Right lobe of liver (tissue), 6 donors: ENCODE data around the gene RPL19. TPM values are rescaled to one million over a fixed set of nuclear protein-coding genes. Genes with fewer than 3 reads are reported as not detected.
A peak's percentile ranks its signal among the peaks of the same experiment; 100 is the strongest.

Experiments
- ATAC-seq, 4 donors: fragments of 200-7000 bp; cut with Tn5 transposase; one replicate each; pipeline ENCODE4 v1.9.1; 2020; ENCODE audit warnings: mild to moderate bottlenecking in 4 of 4, moderate library complexity in 4 of 4
- DNase-seq, 3 donors: peaks; one replicate each; pipeline ENCODE4 v3.0.0-alpha.2; 2020
- H3K27ac ChIP-seq, 3 donors: fragments of 200-600 bp; one replicate each; pipeline ENCODE4 v1.8.0; 2022
- H3K27me3 ChIP-seq, 2 donors: fragments of 200-600 bp; one replicate each; pipeline ENCODE4 v1.8.0; 2022
- H3K36me3 ChIP-seq, 4 donors: fragments of 200-600 bp; sonication (generic) in 1 of 4; one replicate each; pipeline versions ENCODE4 v1.5.1 to v1.8.0; 2017 to 2022; ENCODE audit warnings: control low read depth in 1 of 4
- H3K4me1 ChIP-seq, 4 donors: fragments of 200-600 bp; sonication (generic) in 1 of 4; one replicate each; pipeline versions ENCODE4 v1.5.1 to v1.8.0; 2017 to 2022; ENCODE audit warnings: control low read depth in 1 of 4
- H3K4me3 ChIP-seq, 3 donors: fragments of 200-600 bp; one replicate each; pipeline ENCODE4 v1.8.0; 2022
- H3K9me3 ChIP-seq, 4 donors: fragments of 200-600 bp; sonication (generic) in 1 of 4; one replicate each; pipeline versions ENCODE4 v1.5.1 to v1.8.0; 2017 to 2022; ENCODE audit warnings: control low read depth in 1 of 4
- POLR2A ChIP-seq: fragments of 450-650 bp; IDR thresholded peaks from one replicate; pipeline ENCODE4 v1.6.1; 2017; ENCODE audit warnings: antibody characterized with exemption, mild to moderate bottlenecking
- WGBS: methylation state at CpG from one replicate; pipeline ENCODE4 v1.1.6; 2018; ENCODE audit warnings: low coverage, low lambda C conversion rate; ENCODE audit not compliant: insufficient coverage; ENCODE audit errors: missing lambda C conversion rate; 5-methylcytosine and 5-hydroxymethylcytosine counted together
- intact Hi-C, 2 donors: fragments of 100-400 bp; cut with DNase I; formaldehyde crosslinking; loops; one replicate each; pipeline versions ENCODE4 v1.11.2 to v1.14.1; 2022
- total RNA-seq, 6 experiments: library from RNA; depleted of rRNA in 2 of 6; stranded (reverse); fragments of >200 nt in 2 of 6; fragmentation: NEBNext Ultra II Directional in 3 of 6; extraction: Animal tissue kit (Norgen Biotek cat#: 25700) in 3 of 6; gene quantifications; one replicate each; pipeline versions ENCODE4 v1.1.0 to v1.2.4, GENCODE V29; 2016 to 2023
- TF ChIP-seq, protein P1 (sequence below), 4 donors: fragments of 200-600 bp in 3 of 4; fragments of 450-650 bp in 1 of 4; IDR thresholded peaks; one replicate each; pipeline versions ENCODE4 v1.5.1 to v1.8.0; 2016 to 2022; ENCODE audit warnings: antibody characterized with exemption in 4 of 4, mild to moderate bottlenecking in 2 of 4
- donor health status: DM: no; HTN: yes; CAD: no.
- donor health status: DM: no; HTN: no; CAD: no.
- donor health status: DM: no; HTN: no; CAD: no.
- donor health status: DM: no; HTN: yes; CAD: no.
- donor health status: DM: no; HTN: yes; CAD: no.

The RPL19 gene
- total RNA-seq, 6 experiments from 2014 or later, result 537 to 1,327 (median 627) TPM

DNA sequence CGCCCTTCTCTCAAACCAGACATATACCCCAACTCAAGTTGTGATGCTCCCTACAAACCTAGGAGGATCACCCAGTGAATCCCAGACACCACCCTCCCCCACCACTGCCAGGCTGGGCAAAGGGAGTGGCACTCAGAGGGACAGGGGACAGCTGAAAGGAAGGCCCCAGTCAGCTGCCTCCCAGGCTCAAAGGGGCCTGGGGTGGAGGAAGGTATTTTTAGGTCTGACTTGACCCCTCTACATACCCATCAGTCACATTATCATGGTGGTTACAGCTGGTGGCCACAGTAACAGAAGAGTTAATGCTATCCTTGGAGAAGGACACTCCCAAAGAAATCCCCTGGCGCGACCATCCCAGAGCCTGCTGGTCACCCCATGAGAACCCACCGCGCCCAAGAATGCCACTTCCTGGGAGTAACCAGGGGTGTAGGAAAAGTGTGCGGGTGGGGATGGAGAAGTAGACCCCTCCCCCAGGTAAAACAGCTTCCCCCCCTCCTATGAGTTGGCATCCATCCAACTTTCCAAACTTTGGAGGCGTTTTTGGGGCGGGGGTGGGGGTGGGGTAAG lies 3.8 kb upstream of the RPL19 start:
- Histone ChIP-seq H3K27ac (no peak overlapping the region), H3K36me3 (peaks cover 0 to 2% (median under 1%) of the 10 kb centered on the region in 4 donors), H3K4me3 (no peak overlapping the region), H3K4me1 (peaks cover 0 to 21% (median 3%) of the 10 kb centered on the region in 4 donors), H3K9me3 (no peaks in the 10 kb centered on the region), H3K27me3 (no peaks in the 10 kb centered on the region)
- intact Hi-C loops, result no loop called here
- DNase-seq (no peak), ATAC-seq (no peak)
- 18% methylated on average over 7 of the region's 8 CpGs for WGBS
- TF ChIP-seq, protein P1, sequence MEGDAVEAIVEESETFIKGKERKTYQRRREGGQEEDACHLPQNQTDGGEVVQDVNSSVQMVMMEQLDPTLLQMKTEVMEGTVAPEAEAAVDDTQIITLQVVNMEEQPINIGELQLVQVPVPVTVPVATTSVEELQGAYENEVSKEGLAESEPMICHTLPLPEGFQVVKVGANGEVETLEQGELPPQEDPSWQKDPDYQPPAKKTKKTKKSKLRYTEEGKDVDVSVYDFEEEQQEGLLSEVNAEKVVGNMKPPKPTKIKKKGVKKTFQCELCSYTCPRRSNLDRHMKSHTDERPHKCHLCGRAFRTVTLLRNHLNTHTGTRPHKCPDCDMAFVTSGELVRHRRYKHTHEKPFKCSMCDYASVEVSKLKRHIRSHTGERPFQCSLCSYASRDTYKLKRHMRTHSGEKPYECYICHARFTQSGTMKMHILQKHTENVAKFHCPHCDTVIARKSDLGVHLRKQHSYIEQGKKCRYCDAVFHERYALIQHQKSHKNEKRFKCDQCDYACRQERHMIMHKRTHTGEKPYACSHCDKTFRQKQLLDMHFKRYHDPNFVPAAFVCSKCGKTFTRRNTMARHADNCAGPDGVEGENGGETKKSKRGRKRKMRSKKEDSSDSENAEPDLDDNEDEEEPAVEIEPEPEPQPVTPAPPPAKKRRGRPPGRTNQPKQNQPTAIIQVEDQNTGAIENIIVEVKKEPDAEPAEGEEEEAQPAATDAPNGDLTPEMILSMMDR (IDR thresholded peaks at IDR 0.05), result no peak
- TF ChIP-seq POLR2A, result no peak

DNA sequence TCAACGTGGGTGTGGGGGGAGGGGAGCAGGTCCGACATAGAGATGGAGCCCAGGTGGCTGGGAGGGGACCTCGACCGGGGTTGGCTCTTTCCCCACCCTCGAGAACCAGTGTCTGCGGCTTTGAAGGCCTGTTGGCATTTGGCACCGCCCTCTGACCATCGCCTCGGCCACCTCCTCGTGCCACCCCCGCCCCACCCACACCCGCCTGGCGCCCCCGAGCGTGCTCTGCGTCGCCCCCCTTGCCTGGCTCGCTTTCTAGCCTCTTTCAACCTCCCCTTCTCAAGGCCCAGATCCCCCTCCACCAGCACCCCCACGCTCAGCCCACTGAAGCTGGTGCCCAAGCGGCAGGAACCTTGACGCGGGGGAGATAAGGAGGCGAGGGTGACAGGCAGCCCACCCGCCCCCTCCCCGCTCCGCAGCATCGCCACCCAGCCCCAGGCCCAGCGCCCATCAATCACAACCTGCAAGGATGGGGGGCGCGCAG lies 3.2 kb upstream of the RPL19 start:
- TF ChIP-seq, protein P1 (IDR thresholded peaks at IDR 0.05), result no peak
- TF ChIP-seq POLR2A, result no peak
- 3% methylated on average over 14 of the region's 30 CpGs for WGBS
- Histone ChIP-seq H3K9me3 (no peaks in the 10 kb centered on the region), H3K36me3 (peaks cover 0 to 8% (median 4%) of the 10 kb centered on the region in 4 donors), H3K27ac (no peak overlapping the region), H3K27me3 (no peaks in the 10 kb centered on the region), H3K4me1 (peaks cover 0 to 26% (median 3%) of the 10 kb centered on the region in 4 donors), H3K4me3 (peak overlapping the region; percentile 50 to 59 (median 52))
- intact Hi-C loops, result no loop called here
- ATAC-seq (no peak), DNase-seq (no peak)

DNA sequence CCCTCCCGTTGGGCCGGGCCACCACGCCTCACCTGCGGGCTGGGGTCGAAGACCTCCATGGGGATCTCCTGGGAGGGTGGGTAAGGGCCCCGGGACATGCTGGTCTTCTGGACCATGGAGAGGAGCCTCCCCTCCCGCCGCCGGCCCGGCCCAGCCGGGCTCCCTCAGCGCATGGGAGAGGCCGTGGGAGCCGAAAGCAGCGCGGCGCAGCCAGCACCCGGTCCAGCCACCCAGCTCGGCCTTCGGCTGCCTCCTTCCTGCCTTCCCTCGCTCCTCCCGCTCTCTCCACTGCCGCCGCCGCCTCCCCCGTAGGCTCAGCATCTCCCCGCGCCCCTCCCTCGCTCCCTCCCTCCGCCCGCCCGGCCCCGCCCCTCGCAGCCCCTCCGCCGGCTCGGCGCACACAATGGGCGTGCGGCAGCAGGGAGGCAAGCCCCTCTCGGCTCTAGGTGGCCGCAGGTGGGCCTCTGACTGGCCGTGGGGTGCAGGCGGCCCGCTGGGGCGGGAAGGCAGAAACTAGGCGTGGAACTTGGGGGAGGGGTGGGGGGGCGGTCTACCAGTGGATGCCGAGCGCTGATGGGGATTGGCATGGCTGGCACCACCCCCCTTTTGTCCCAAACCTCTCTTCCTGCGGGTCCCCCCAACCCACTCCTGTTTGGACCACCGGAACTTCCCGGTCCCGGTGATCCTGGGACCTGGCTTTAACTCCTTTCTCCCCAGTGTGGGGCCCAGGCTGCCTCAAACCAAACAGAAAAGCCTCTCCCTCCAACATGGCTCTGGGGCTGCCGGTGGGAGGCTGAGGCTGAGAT lies 2.5 kb upstream of the RPL19 start, which contains the start of gene CACNB1:
CACNB1 (minus strand) TSS at position 290 of the 806 bp plus-strand sequence; CDS start at position 116, 174 bp downstream.
- Histone ChIP-seq H3K9me3 (no peaks in the 10 kb centered on the region), H3K4me1 (peaks cover 0 to 28% (median 3%) of the 10 kb centered on the region in 4 donors), H3K4me3 (peak within 1 kb of the TSS; percentile 50 to 59 (median 52)), H3K27me3 (no peaks in the 10 kb centered on the region), H3K36me3 (peaks cover 5 to 15% (median 10%) of the 10 kb centered on the region in 4 donors), H3K27ac (no peak within 1 kb of the TSS)
- intact Hi-C loops, result no loop called here
- TF ChIP-seq POLR2A, result peak; percentile 11
- TF ChIP-seq, protein P1 (IDR thresholded peaks at IDR 0.05), result no peak
- peak; percentile 63 to 74 (median 68) for DNase-seq
- 0% methylated on average over 13 of the region's 55 CpGs for WGBS
- ATAC-seq, result peak; percentile 39 to 57 (median 50)

DNA sequence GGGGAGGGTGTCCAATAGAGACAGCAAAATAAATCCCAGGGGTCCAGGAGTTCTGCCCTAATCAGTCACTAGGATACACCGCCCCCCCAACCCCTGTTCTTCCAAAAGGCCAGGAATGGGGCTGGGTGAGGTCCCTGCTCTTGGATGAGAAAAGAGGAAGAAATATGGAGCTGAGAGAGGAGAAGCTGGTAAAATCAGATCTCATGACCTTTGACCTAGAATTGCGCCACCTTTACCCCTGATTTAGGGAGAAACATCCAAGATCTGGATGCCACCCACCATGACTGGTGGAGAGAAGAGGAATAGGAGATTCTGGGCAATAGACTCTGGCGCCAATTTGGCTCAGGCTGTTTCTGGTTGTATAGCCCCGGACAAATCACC lies 1.9 kb upstream of the RPL19 start:
- Histone ChIP-seq H3K27ac (no peak overlapping the region), H3K4me1 (peaks cover 0 to 28% (median 3%) of the 10 kb centered on the region in 4 donors), H3K36me3 (peaks cover 8 to 21% (median 15%) of the 10 kb centered on the region in 4 donors), H3K27me3 (no peaks in the 10 kb centered on the region), H3K4me3 (no peak overlapping the region), H3K9me3 (no peaks in the 10 kb centered on the region)
- DNase-seq (no peak), ATAC-seq (no peak)
- TF ChIP-seq, protein P1 (IDR thresholded peaks at IDR 0.05), result no peak
- TF ChIP-seq POLR2A, result no peak
- 70% methylated on average over 3 of the region's 4 CpGs for WGBS
- intact Hi-C loops, result no loop called here
